Liver (tissue), 3 donors: ENCODE data around the gene TSPAN12.

Experiments
- GABPA ChIP-seq, 2 donors: IDR thresholded peaks in 1 of 2; conservative IDR thresholded peaks in 1 of 2; 2 replicates each; pipeline ENCODE4 v1.6.1; 2016; ENCODE audit warnings: antibody characterized with exemption in 2 of 2, mild to moderate bottlenecking in 1 of 2, moderate library complexity in 1 of 2
- MAX ChIP-seq: IDR thresholded peaks from 2 replicates; pipeline ENCODE4 v1.6.1; 2016; ENCODE audit warnings: antibody characterized with exemption
- RAD21 ChIP-seq, 2 donors: IDR thresholded peaks; 2 replicates each; pipeline ENCODE4 v1.6.1; 2016; ENCODE audit warnings: antibody characterized with exemption in 2 of 2, mild to moderate bottlenecking in 2 of 2
- SP1 ChIP-seq: IDR thresholded peaks from 2 replicates; pipeline ENCODE4 v1.6.1; 2018; ENCODE audit warnings: antibody characterized with exemption, mild to moderate bottlenecking
- YY1 ChIP-seq: IDR thresholded peaks from 2 replicates; pipeline ENCODE4 v1.6.1; 2016; ENCODE audit warnings: antibody characterized with exemption, mild to moderate bottlenecking
- TF ChIP-seq, protein P1 (sequence below): fragments of 150-350 bp; IDR thresholded peaks from 2 replicates; pipeline ENCODE4 v1.5.1; 2017; ENCODE audit warnings: improper control_type of control experiment, low read depth, low read length; ENCODE audit not compliant: missing input control
- TF ChIP-seq, protein P2 (sequence below): IDR thresholded peaks from 2 replicates; pipeline ENCODE4 v1.6.1; 2016; ENCODE audit warnings: antibody characterized with exemption
- TF ChIP-seq, protein P3 (sequence below): IDR thresholded peaks from 2 replicates; pipeline ENCODE4 v1.6.1; 2016; ENCODE audit warnings: antibody characterized with exemption, mild to moderate bottlenecking
- donor health status: healthy.
- donor health status: healthy.

DNA sequence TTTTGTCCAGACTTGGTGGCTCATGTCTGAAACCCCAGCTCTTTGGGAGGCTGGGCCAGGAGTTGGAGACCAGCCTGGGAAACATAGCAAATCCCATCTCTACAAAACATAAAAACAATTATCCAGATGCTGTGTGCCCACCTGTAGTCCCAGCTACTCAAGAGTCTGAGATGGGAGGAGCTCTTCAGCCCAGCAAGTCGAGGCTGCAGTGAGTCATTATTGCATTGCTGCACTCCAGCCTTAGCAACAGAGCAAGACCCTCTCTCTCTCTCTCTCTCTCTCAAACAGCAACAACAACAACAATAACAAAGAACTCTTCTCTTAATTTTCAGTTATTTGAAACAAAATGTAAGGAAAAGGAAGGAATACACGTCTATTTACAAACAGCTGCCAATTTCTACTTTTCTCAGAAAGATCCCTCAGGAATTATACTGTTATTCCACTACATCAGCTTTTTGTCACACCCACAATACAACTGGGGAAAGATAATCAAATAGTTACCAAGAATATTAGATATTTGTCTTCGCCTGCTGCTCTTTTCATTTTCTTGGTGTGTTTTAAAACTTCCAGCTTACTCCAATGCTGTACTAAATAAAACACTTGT lies 5.1 kb upstream of the TSPAN12 start:
- TF ChIP-seq, protein P1, sequence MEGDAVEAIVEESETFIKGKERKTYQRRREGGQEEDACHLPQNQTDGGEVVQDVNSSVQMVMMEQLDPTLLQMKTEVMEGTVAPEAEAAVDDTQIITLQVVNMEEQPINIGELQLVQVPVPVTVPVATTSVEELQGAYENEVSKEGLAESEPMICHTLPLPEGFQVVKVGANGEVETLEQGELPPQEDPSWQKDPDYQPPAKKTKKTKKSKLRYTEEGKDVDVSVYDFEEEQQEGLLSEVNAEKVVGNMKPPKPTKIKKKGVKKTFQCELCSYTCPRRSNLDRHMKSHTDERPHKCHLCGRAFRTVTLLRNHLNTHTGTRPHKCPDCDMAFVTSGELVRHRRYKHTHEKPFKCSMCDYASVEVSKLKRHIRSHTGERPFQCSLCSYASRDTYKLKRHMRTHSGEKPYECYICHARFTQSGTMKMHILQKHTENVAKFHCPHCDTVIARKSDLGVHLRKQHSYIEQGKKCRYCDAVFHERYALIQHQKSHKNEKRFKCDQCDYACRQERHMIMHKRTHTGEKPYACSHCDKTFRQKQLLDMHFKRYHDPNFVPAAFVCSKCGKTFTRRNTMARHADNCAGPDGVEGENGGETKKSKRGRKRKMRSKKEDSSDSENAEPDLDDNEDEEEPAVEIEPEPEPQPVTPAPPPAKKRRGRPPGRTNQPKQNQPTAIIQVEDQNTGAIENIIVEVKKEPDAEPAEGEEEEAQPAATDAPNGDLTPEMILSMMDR, result no peak
- TF ChIP-seq SP1 (no peak), RAD21 (IDR thresholded peaks at IDR 0.05) (no peak), GABPA (IDR thresholded peaks at IDR 0.05 in 1 of 2, conservative IDR thresholded peaks at IDR 0.05 in 1 of 2) (no peak), MAX (no peak), YY1 (no peak)
- TF ChIP-seq, protein P2, sequence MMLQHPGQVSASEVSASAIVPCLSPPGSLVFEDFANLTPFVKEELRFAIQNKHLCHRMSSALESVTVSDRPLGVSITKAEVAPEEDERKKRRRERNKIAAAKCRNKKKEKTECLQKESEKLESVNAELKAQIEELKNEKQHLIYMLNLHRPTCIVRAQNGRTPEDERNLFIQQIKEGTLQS, result no peak
- TF ChIP-seq, protein P3, sequence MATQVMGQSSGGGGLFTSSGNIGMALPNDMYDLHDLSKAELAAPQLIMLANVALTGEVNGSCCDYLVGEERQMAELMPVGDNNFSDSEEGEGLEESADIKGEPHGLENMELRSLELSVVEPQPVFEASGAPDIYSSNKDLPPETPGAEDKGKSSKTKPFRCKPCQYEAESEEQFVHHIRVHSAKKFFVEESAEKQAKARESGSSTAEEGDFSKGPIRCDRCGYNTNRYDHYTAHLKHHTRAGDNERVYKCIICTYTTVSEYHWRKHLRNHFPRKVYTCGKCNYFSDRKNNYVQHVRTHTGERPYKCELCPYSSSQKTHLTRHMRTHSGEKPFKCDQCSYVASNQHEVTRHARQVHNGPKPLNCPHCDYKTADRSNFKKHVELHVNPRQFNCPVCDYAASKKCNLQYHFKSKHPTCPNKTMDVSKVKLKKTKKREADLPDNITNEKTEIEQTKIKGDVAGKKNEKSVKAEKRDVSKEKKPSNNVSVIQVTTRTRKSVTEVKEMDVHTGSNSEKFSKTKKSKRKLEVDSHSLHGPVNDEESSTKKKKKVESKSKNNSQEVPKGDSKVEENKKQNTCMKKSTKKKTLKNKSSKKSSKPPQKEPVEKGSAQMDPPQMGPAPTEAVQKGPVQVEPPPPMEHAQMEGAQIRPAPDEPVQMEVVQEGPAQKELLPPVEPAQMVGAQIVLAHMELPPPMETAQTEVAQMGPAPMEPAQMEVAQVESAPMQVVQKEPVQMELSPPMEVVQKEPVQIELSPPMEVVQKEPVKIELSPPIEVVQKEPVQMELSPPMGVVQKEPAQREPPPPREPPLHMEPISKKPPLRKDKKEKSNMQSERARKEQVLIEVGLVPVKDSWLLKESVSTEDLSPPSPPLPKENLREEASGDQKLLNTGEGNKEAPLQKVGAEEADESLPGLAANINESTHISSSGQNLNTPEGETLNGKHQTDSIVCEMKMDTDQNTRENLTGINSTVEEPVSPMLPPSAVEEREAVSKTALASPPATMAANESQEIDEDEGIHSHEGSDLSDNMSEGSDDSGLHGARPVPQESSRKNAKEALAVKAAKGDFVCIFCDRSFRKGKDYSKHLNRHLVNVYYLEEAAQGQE, result no peak
